GM23248 (cell line): ENCODE data around the gene KCND2. TPM values are rescaled to one million over a fixed set of nuclear protein-coding genes. Genes with fewer than 3 reads are reported as not detected.
A peak's percentile ranks its signal among the peaks of the same experiment; 100 is the strongest.

Source experiments
- DNase-seq: peaks from one replicate; pipeline ENCODE4 v3.0.0-alpha.2; 2015
- H2AFZ ChIP-seq: fragments of 200-600 bp; sonication (generic); 2 replicates; pipeline ENCODE4 v1.6.1; 2016; ENCODE audit warnings: antibody characterized with exemption
- H3F3A ChIP-seq: fragments of 200-600 bp; sonication (generic); 2 replicates; pipeline ENCODE4 v1.6.1; 2016; ENCODE audit warnings: mild to moderate bottlenecking, antibody characterized with exemption, mixed run types; ENCODE audit not compliant: insufficient read depth
- H3K27ac ChIP-seq: fragments of 200-600 bp; sonication (generic); 2 replicates; pipeline ENCODE4 v1.5.1; 2016; ENCODE audit warnings: mild to moderate bottlenecking
- H3K27me3 ChIP-seq: fragments of 200-600 bp; sonication (generic); replicated peaks from 2 replicates; pipeline ENCODE4 v1.6.1; 2016; ENCODE audit warnings: mild to moderate bottlenecking; ENCODE audit not compliant: insufficient read depth
- H3K36me3 ChIP-seq: fragments of 200-600 bp; sonication (generic); 2 replicates; pipeline ENCODE4 v1.6.1; 2016; ENCODE audit warnings: low read depth, mild to moderate bottlenecking
- H3K4me1 ChIP-seq: fragments of 200-600 bp; sonication (generic); 2 replicates; pipeline ENCODE4 v1.6.1; 2016; ENCODE audit warnings: mild to moderate bottlenecking; ENCODE audit not compliant: insufficient read depth
- H3K4me2 ChIP-seq: fragments of 200-600 bp; sonication (generic); one replicate; pipeline ENCODE4 v1.6.1; 2016; ENCODE audit warnings: mild to moderate bottlenecking; ENCODE audit not compliant: unreplicated experiment
- H3K4me3 ChIP-seq: fragments of 200-600 bp; sonication (generic); 2 replicates; pipeline ENCODE4 v1.5.1; 2016; ENCODE audit warnings: mild to moderate bottlenecking
- H3K79me2 ChIP-seq: fragments of 200-600 bp; sonication (generic); 2 replicates; pipeline ENCODE4 v1.6.1; 2016; ENCODE audit warnings: mild to moderate bottlenecking; ENCODE audit not compliant: insufficient read depth
- H3K9ac ChIP-seq: fragments of 200-600 bp; sonication (generic); 2 replicates; pipeline ENCODE4 v1.6.1; 2016; ENCODE audit warnings: mild to moderate bottlenecking
- H3K9me2 ChIP-seq: fragments of 200-600 bp; sonication (generic); 2 replicates; pipeline ENCODE4 v1.6.1; 2016; ENCODE audit warnings: mixed run types, mild to moderate bottlenecking, moderate library complexity; ENCODE audit not compliant: insufficient read depth
- H3K9me3 ChIP-seq: fragments of 200-600 bp; sonication (generic); one replicate; pipeline ENCODE4 v1.6.1; 2017; ENCODE audit warnings: low read depth
- H4K20me1 ChIP-seq: fragments of 200-600 bp; sonication (generic); 2 replicates; pipeline ENCODE4 v1.6.0; 2016; ENCODE audit not compliant: insufficient read depth
- EZH2 ChIP-seq: fragments of 200-600 bp; sonication (generic); IDR thresholded peaks from 2 replicates; pipeline ENCODE4 v1.6.1; 2018; ENCODE audit warnings: antibody characterized with exemption, mild to moderate bottlenecking; ENCODE audit not compliant: insufficient read depth, poor library complexity, severe bottlenecking
- EZH2phosphoT487 ChIP-seq: fragments of 200-600 bp; sonication (generic); IDR thresholded peaks from 2 replicates; pipeline ENCODE4 v1.6.1; 2018; ENCODE audit warnings: antibody characterized with exemption, moderate library complexity, mild to moderate bottlenecking, low read depth; ENCODE audit not compliant: insufficient read depth
- WGBS, 2 experiments: methylation state at CpG; one replicate each; pipeline ENCODE4 v1.1.6; 2015 to 2017; ENCODE audit warnings: low lambda C conversion rate in 2 of 2, low coverage in 1 of 2; ENCODE audit errors: missing lambda C conversion rate in 2 of 2; 5-methylcytosine and 5-hydroxymethylcytosine counted together
- in situ Hi-C: fragments of 300-500 bp; cut with MboI; formaldehyde crosslinking; loops from 2 replicates; pipeline ENCODE4 v1.15.0; 2020
- polyA plus RNA-seq: library from polyadenylated mRNA; unstranded; fragments of >200 nt; fragmentation: Nextera tagmentation; extraction: Ambion mirVana; gene quantifications from 2 replicates; pipeline ENCODE4 v1.2.1, GENCODE V29; 2016
- total RNA-seq: library from RNA; depleted of rRNA; stranded (reverse); fragments of >200 nt; shearing (Covaris generic); gene quantifications from 2 replicates; pipeline ENCODE4 v1.2.3, GENCODE V29; 2014; rRNA removed

KCND2 gene
- total RNA-seq: 1.5 and 2.7 TPM in 2 replicates
- polyA plus RNA-seq: 0.23 and 0.35 TPM in 2 replicates

DNA sequence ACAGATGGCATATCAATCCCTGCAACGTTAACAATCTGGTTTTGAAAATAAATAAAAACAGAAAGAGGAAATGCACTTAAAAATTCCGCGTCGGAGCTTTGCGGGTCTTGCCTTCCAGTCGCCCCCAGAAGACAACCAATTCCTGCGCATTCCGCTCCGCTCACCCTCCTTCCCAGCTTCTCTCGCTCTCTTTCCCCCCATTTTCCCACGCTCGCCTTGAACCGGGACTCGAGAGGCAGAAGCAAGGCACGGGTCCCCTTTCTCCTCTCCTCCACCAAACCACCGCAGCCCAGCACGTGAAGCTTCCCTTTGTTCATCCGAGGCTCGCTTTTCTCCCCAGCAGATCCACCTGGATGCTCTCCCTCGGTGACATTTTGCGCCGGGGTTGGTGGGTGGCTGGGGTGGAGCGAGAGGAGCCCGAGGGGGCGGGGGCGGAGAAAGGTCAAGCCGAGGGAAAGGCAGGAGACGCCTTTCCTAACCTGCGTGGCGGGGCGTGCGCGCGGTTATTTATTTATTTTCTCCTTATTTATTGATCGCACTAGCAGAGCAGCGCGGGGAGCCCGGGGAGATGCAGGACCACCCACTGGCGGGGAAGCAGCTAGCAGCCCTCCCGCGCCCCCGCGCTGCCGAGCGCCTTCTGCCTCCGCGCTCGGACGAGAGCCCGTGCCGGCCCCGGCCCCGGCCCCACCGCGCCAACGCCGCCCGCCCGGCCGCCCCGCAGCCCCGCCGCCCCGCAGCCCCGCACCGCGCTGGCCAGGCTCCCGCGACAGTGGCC is at the start of gene KCND2:
Gene KCND2, plus strand, starts transcription at position 475 of the 775 bp plus-strand sequence.
- Histone ChIP-seq H3K79me2 (no peaks in the 10 kb centered on the region), H3F3A (no peaks in the 10 kb centered on the region), H2AFZ (peak within 1 kb of the TSS; percentile 92), H3K27me3 (no peaks in the 10 kb centered on the region; the same call in none of the 2 replicates), H3K9ac (peak within 1 kb of the TSS; percentile 67), H3K4me1 (no peaks in the 10 kb centered on the region), H4K20me1 (no peaks in the 10 kb centered on the region), H3K9me3 (no peaks in the 10 kb centered on the region), H3K4me2 (peak within 1 kb of the TSS; percentile 99), H3K27ac (no peak within 1 kb of the TSS), H3K9me2 (no peaks in the 10 kb centered on the region), H3K36me3 (no peaks in the 10 kb centered on the region), H3K4me3 (peak within 1 kb of the TSS; percentile 90)
- no peak for TF ChIP-seq EZH2phosphoT487
- TF ChIP-seq EZH2: no peak
- in situ Hi-C loops: loop anchor here (10.0 kb wide), 1 partner anchor 328 kb away; no protein-coding TSS in a partner anchor
- DNase-seq: peak; percentile 40
- WGBS, 2 experiments: 1 to 3% methylated on average over 24 to 63 of the region's 69 CpGs

DNA sequence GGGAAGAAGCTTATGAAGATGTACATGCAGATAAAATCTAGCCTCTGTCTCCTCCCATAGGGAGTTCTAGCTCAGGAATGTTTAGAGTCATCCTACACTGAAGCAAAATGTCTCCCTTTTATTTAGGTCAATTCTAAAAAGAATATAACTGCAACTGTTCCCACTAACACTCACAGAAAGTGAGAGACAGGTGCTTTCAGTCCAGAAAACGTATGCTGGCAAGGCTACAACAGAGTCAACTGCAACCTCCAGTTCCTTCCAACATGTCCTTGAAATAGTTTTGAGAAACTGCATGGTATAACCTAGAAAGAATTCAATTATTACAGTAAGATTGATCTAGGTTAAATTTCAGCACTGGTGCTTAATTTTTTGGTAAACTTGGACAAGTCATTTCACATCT is 46.8 kb upstream of the KCND2 start:
- WGBS, 2 experiments: 21 to 49% methylated on average over 1 of the region's 1 CpG
- H3K9me2 ChIP-seq: no peaks in the 10 kb centered on the region
- H3K9me3 ChIP-seq: no peaks in the 10 kb centered on the region
- TF ChIP-seq EZH2 (no peak), EZH2phosphoT487 (no peak)
- no peak overlapping the region for H2AFZ ChIP-seq
- no peaks in the 10 kb centered on the region for H3K4me1 ChIP-seq
- no peaks in the 10 kb centered on the region for H3K79me2 ChIP-seq
- no peaks in the 10 kb centered on the region for H4K20me1 ChIP-seq
- no peak overlapping the region for H3K4me3 ChIP-seq
- H3K4me2 ChIP-seq: no peak overlapping the region
- H3F3A ChIP-seq: no peaks in the 10 kb centered on the region
- no peaks in the 10 kb centered on the region for H3K27me3 ChIP-seq
- no peaks in the 10 kb centered on the region for H3K36me3 ChIP-seq
- no peak overlapping the region for H3K9ac ChIP-seq
- no peak overlapping the region for H3K27ac ChIP-seq
- no peak for DNase-seq
- in situ Hi-C loops: no loop called here

DNA sequence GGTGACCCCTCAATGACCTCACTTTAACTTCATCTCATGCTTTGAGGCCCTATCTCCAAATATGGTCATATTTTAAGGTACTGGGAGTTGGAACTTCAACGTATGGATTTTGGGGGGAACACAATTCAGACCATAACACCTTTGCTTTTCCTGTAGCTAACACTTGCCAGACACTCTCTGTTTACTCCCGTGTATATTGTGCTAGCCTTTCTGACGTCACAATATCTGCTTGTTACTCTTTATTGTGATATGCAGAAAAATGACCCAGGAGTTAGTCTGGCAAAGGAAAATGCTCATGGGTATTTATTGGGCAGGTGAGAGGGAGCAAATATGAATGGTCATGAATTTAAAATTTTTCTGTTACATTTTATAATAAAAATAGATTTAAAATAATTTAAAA is 45.7 kb upstream of the KCND2 start:
- DNase-seq: no peak
- 28 to 33% methylated on average over 3 of the region's 3 CpGs for WGBS, 2 experiments

DNA sequence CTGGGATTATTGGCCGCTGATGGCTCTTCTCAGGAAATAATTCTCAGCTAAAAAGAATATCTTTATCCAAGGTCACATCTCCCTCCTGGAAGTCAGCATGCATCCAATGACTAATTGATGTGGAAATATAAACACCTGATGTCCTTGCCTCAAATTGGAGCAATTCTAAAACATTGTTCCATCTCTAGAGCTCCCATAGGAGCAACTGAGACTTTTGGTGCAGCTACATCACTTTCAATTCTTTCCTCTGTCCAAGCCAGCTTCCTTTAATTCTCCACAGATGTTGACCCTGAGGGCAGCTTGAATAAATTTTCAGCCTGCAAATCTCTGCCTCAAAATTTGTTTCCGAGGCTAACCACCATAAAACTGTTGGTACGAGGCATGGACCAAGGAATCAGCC is 43.9 kb upstream of the KCND2 start:
- H3K27me3 ChIP-seq: no peaks in the 10 kb centered on the region
- TF ChIP-seq EZH2phosphoT487: no peak
- TF ChIP-seq EZH2: no peak
- WGBS, 2 experiments: 24% methylated on average over 3 of the region's 3 CpGs
- no peaks in the 10 kb centered on the region for H3K79me2 ChIP-seq
- H3F3A ChIP-seq: no peaks in the 10 kb centered on the region
- no peak overlapping the region for H3K27ac ChIP-seq
- no peaks in the 10 kb centered on the region for H3K9me2 ChIP-seq
- in situ Hi-C loops: no loop called here
- no peaks in the 10 kb centered on the region for H3K36me3 ChIP-seq
- H3K4me1 ChIP-seq: no peaks in the 10 kb centered on the region
- H4K20me1 ChIP-seq: no peaks in the 10 kb centered on the region
- H3K4me2 ChIP-seq: no peak overlapping the region
- DNase-seq: no peak
- H3K9ac ChIP-seq: no peak overlapping the region
- no peak overlapping the region for H2AFZ ChIP-seq
- no peak overlapping the region for H3K4me3 ChIP-seq
- no peaks in the 10 kb centered on the region for H3K9me3 ChIP-seq

More for the DNA sequence above, 45.7 kb upstream of the KCND2 start:
- in situ Hi-C loops: no loop called here
- Histone ChIP-seq H4K20me1 (no peaks in the 10 kb centered on the region), H3K4me3 (no peak overlapping the region), H3K9me3 (no peaks in the 10 kb centered on the region), H3K4me2 (no peak overlapping the region), H3K9me2 (no peaks in the 10 kb centered on the region), H3K36me3 (no peaks in the 10 kb centered on the region), H3F3A (no peaks in the 10 kb centered on the region), H3K79me2 (no peaks in the 10 kb centered on the region), H3K27ac (no peak overlapping the region), H3K9ac (no peak overlapping the region), H2AFZ (no peak overlapping the region), H3K4me1 (no peaks in the 10 kb centered on the region), H3K27me3 (no peaks in the 10 kb centered on the region)
- TF ChIP-seq EZH2phosphoT487: no peak
- TF ChIP-seq EZH2: no peak
